HG03064 (cell line): ENCODE results near the gene NEGR1.

Experiments
- ATAC-seq: cut with Tn5 transposase; IDR thresholded peaks from one replicate; pipeline ENCODE4 v1.9.1; 2021; ENCODE audit warnings: low read depth; ENCODE audit not compliant: unreplicated experiment

Gene NEGR1

GRCh38 chr1:71737768-71738167, 544.6 kb downstream of the NEGR1 start:
- no peak for ATAC-seq

- no peak for ATAC-seq
Observed at GRCh38 chr1:71733121-71733520, 549.2 kb downstream of the NEGR1 start.

GRCh38 chr1:71721532-71721931, 560.8 kb downstream of the NEGR1 start:
- no peak for ATAC-seq

DNA sequence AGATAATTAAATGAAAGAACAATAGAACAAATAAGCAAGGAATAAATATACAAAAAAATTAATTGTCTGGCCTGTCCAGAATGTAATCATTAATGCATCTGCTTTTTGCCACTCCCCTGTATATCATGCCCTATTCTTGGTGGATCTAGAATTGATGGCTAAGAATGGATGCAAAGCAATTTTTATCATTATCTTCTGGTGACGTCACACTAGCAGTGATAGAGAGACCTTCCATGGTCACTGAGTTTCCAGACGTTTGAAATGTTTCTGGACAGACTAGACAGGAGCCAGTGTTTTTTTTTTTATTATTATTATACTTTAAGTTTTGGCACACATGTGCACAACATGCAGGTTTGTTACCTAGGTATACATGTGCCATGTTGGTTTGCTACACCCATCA, 563.0 kb downstream of the NEGR1 start:
- ATAC-seq = no peak

DNA sequence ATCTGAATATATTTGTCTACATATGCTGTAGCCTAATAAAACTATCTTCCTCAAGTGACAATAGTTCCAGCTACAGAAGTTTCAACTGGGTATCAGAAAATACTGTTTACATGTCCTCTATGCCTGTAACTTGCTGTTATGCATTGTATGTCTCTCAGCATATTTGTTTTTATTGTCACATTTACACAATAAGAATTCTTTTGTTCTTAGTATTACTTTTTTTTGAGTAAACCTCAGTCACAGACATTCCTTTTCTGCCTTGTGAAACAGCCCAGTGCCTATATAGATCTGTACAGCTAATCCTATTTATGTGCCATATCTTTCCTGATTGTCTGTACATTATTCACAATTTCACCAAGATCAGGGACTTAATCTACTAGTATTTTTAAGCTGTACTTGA, 565.2 kb downstream of the NEGR1 start:
- no peak for ATAC-seq

DNA sequence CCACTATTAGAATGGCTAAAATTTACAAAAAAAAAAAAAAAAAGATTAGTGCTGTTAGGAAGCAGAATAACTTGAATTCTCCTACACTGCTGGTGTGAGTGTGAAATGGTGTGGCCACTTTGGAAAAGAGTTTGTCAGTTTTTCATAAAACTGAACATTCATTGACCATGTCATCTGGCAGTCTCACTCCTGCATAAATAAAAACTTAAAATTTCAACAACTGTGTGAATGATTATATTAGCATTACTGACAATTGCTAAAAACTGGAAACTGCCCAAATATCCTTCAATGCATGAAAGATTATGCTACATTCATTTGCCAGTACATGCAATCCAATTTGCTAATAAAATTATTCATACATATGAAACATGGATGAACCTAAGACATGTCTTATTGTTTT, 570.9 kb downstream of the NEGR1 start:
- ATAC-seq = no peak

GRCh38 chr1:71706029-71706671, 576.2 kb downstream of the NEGR1 start:
- ATAC-seq = no peak

DNA sequence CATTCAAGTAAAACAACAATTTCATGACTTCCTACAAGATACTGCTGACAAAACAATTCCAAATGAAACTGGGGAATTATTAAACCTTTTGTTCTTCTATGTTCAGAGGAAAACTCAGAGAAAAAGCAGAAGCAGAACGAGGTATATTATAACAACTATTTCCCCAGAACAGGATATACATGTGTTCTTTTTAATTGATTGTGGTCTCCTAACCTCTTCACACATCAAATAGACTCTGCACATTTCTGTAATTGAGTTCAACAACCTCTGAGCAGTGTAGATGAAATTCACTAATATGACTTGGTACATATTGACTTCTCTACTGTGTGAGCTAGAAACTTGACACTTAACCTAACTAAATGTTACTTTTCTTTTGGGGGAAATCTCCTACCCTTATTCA, 584.2 kb downstream of the NEGR1 start:
- ATAC-seq = no peak

DNA sequence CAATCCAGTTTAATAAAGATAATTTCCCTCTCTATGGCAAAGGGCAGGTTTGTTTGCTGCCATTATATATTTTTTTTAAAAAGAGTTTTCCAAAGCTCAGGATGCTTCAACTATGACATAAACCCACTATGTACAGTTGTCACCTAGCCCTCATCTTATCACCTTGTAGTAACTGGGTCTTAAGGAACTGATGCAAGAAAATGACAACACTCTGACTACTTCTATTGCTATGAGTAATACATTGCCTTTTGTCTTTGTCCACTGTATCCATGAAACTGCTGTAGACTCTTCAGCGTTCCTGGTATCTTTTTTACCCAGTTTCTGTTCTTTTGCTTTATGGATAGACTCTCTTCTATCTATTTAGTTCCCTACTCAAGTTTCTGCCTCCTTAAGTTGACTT, 586.5 kb downstream of the NEGR1 start:
- no peak for ATAC-seq

- ATAC-seq = no peak
Observed at GRCh38 chr1:71695084-71695483, 587.3 kb downstream of the NEGR1 start.

DNA sequence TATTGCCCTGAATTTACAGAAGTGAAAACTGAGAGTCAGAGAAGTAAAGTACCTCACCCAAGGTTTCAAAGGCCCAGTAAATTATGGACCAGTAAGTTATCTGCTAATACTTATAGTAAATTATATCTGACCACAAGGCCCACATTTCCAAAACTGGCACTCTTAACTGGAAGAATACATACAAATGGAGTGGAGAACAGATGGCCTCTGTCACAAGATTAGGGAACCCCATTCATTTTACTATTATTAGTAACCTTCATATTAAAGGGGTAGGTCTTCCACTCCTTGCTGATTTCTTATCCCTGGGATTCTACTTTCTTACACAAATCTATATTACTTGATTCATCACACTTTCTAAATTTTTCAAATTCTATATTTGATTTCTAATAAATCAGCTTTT, 588.8 kb downstream of the NEGR1 start:
- ATAC-seq = no peak

- no peak for ATAC-seq
Observed at GRCh38 chr1:71689635-71690034, 592.7 kb downstream of the NEGR1 start.

- no peak for ATAC-seq
Observed at GRCh38 chr1:71687376-71687775, 595.0 kb downstream of the NEGR1 start.

DNA sequence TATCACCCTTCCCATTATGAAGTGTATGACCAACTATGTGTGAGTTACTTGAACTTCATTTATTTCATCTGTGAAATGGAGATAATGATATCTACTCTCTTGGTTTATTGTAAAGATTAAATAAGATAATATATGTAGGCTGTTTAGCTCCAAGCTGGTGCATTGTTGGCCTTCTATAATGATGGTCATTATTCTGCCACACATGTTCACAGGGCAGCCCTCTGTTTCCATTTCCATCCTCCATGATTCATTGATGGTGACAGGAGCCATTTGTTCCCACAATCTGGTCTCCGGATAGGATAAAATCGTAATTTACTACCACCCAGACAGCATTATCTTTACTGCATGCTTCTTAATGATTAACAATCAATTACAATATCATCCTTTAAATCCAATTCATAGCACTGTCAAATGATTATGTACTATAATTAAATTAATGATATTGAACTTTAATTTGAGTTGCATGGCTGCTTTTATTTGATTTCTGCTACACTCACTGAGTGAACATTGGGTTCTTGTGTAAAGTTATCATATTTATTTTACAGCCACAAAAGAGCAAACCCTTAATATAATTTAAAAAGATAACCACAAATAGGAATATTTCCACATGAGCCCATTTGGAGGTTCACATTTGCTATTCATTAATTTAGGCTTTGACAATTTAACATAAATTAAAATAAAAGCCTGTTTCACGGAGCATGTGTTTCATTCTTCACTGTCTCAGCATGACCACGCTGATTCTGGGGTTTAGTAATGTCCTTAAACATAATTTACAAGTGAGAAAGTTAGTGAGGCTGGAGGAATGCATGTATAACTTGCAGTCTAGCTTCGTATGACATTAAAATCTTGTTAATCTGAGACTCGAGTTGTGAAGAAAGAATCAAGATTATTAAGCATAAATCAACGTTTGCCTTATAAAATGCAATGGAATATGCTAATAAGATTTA, 605.1 kb downstream of the NEGR1 start:
- ATAC-seq = no peak

DNA sequence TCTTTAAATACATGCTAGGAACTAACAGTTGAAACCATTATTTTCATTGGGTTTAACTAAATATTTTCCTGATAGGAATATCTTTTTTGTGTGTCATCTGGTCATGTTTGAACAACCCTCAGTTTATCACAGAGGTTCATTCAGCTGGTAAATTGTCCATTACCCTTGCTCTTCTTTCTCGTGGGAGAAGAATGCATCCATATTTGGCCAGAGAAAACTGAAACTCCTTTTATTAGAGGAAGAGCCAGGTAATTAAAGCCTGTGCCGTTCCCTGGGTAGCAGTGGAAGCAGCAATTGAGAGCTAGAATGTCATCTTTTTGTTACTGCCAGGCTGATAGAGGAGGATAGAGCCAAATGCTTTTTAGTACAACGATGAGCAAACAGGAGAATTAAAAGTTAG, 614.3 kb downstream of the NEGR1 start:
- ATAC-seq = no peak

DNA sequence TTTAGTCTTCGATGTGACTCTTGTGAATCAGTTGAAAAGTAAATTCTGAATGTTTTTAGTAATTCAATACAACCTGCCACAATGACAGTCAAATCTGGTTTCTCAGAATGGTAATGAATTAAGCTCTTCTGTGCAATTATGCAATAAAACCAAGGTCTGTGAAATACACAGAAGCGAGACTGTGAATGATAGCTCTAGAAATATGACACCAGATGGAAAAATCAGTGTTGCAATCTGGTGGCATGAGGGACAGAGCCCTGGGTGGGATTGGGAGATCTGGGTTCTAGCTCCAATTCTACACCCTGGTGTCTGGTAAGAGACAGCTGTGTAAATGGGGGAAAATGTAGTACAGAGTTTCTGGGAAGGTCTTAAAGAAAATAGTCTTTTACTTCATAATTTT, 615.1 kb downstream of the NEGR1 start:
- ATAC-seq = no peak

DNA sequence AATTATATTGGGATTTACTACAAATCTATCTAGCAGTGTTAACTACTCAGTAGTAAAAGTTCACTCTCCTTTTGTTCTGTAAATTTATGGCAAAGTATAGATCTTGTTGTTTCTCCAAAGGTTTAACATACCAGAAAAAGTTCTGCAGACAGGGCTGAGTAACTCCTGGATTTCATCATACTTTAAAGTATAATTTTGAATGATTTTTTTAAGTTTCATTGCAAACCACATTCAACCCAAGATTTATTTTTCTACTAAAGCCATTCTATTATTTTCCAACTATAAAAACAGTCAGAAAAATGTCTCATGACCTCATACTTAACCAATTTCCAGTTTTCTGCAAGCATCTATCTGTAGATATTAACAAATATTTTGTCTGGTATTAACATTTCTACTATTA, 615.7 kb downstream of the NEGR1 start:
- ATAC-seq = no peak

GRCh38 chr1:71660411-71660810, 621.9 kb downstream of the NEGR1 start:
- ATAC-seq = no peak

GRCh38 chr1:71657891-71658679, 624.3 kb downstream of the NEGR1 start:
- ATAC-seq = no peak

DNA sequence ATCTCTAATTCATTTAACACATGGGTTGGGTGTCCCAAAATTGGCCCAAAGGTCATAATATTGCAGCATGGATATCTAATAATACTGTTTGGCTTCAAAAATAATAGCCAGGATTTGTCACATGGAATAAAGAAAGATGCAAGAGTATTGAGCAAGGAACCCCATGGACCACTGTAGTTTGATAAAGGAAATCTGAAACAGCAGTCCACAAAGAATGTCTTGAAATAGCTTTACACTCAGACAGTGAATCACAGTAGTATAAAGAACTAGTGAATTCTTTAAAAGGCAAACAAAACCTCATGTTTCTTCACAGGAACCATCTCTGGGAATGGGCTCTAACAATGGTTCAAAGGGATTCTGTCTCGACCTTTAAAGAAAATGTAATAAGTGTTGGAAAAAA, 625.4 kb downstream of the NEGR1 start:
- no peak for ATAC-seq

DNA sequence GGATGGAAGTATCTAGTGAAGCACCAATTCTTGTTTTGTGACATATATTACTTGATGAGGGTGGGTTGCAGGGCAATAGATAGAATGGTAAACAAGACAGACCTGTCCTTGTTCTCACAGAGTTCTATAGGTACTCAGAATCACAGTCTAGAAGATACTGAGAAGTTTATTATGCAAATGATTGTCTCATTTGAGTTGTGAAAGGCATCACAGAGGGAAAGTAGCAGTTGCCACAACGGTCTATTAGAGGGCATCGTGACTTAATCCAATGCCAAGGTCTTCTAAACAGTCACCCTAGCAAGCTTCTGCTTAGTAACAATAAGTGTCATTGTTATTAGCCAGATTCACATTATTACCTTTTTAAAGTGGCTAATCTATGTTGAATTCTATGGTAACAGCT, 626.7 kb downstream of the NEGR1 start:
- ATAC-seq = no peak
